Osteoblast (primary cell): ENCODE results near the gene DPP9. TPM values are rescaled to one million over a fixed set of nuclear protein-coding genes. Genes with fewer than 3 reads are reported as not detected.

Experiments
- DNase-seq: peaks from one replicate; pipeline ENCODE4 v3.0.0; 2011; ENCODE audit warnings: low spot score, mixed read lengths; ENCODE audit not compliant: insufficient read length; ENCODE audit errors: missing footprints
- H2AFZ ChIP-seq: 2 replicates; pipeline ENCODE4 v1.6.0; 2011; ENCODE audit warnings: mild to moderate bottlenecking, low read length
- H3K27ac ChIP-seq: 2 replicates; pipeline ENCODE4 v1.5.1; 2011; ENCODE audit warnings: mild to moderate bottlenecking, low read depth, low read length, moderate library complexity
- H3K27me3 ChIP-seq: 2 replicates; pipeline ENCODE4 v1.6.0; 2012; ENCODE audit warnings: mild to moderate bottlenecking, control low read depth, inconsistent platforms, low read length, moderate library complexity; ENCODE audit not compliant: insufficient read depth
- H3K36me3 ChIP-seq: 2 replicates; pipeline ENCODE4 v1.5.1; 2011; ENCODE audit warnings: mild to moderate bottlenecking, low read length, control low read depth, moderate library complexity; ENCODE audit not compliant: insufficient read depth
- H3K4me1 ChIP-seq: 2 replicates; pipeline ENCODE4 v1.5.1; 2011; ENCODE audit warnings: mild to moderate bottlenecking, low read length, control low read depth, moderate library complexity; ENCODE audit not compliant: insufficient read depth
- H3K4me2 ChIP-seq: 2 replicates; pipeline ENCODE4 v1.6.0; 2011; ENCODE audit warnings: mild to moderate bottlenecking, low read length; ENCODE audit not compliant: insufficient read depth
- H3K4me3 ChIP-seq: fragments of 200-600 bp; sonication (generic); 3 replicates; pipeline ENCODE4 v1.5.1; 2012; ENCODE audit warnings: mild to moderate bottlenecking, low read length, inconsistent platforms; ENCODE audit not compliant: insufficient read depth
- H3K79me2 ChIP-seq: 2 replicates; pipeline ENCODE4 v1.6.0; 2012; ENCODE audit warnings: mild to moderate bottlenecking, low read length, control low read depth, inconsistent platforms; ENCODE audit not compliant: insufficient read depth
- H3K9me3 ChIP-seq: 2 replicates; pipeline ENCODE4 v1.5.1; 2011; ENCODE audit warnings: low read depth, low read length, control low read depth
- H4K20me1 ChIP-seq: 2 replicates; pipeline ENCODE4 v1.6.0; 2012; ENCODE audit warnings: mild to moderate bottlenecking, low read length, control low read depth; ENCODE audit not compliant: insufficient read depth
- total RNA-seq: library from RNA; depleted of rRNA; stranded (reverse); fragments of >200 nt; gene quantifications from 2 replicates; pipeline ENCODE4 v1.2.3, GENCODE V29; 2012
- TF ChIP-seq, protein P1 (sequence below): IDR thresholded peaks from 2 replicates; pipeline ENCODE4 v1.5.1; 2011; ENCODE audit warnings: mild to moderate bottlenecking, low read depth, low read length, moderate library complexity; ENCODE audit errors: extremely low read depth

Gene DPP9
- total RNA-seq, 1 donor, result 30.4 TPM

DNA sequence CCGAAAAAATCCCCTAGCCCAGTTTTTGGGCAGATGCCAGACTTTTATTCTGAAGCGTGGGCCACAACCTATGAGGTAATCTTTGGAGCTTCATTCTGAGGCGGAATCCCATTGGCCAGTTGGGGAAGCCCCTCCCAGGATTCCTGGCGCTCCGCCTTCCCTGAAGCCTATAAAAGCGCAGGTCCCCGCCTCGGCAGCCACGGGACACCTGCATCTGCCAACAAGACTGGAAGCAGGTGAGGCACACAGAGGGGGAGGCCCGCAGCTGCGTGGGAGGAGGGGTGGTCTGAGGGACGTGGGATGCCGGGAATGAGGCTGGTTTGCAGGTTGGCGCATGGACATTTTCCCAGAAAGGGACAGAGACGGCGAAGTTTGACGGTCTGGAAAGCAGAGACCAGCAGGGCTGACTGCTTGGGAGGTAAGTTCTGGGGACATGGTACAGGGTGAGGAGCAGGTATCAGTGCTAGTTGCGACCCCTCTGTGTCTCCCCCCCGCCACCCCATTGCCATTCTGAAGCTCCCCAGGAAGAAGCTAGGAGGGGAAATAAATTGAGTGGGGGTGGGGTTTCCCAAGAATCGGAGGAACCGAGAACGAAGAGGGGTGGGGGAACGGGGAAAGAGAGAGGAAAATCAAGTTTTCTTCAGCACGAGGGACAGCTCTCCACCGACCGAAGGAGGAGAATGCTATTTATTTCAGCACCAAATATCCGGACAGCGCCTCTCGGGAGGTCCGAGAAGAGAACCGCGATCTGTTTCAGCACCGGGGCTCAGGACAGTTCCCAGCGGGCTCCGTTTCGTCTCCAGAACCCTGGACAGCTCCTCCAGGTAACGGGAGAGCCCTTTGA, 45.5 kb upstream of the DPP9 start:
- Histone ChIP-seq H4K20me1 (peaks cover 4% of the 10 kb centered on the region), H2AFZ (no peak overlapping the region), H3K9me3 (no peaks in the 10 kb centered on the region), H3K27me3 (no peaks in the 10 kb centered on the region), H3K4me3 (no peak overlapping the region), H3K27ac (no peak overlapping the region), H3K79me2 (no peaks in the 10 kb centered on the region), H3K4me1 (no peaks in the 10 kb centered on the region), H3K36me3 (no peaks in the 10 kb centered on the region), H3K4me2 (no peak overlapping the region)
- DNase-seq, result peak; percentile 95
- TF ChIP-seq, protein P1, sequence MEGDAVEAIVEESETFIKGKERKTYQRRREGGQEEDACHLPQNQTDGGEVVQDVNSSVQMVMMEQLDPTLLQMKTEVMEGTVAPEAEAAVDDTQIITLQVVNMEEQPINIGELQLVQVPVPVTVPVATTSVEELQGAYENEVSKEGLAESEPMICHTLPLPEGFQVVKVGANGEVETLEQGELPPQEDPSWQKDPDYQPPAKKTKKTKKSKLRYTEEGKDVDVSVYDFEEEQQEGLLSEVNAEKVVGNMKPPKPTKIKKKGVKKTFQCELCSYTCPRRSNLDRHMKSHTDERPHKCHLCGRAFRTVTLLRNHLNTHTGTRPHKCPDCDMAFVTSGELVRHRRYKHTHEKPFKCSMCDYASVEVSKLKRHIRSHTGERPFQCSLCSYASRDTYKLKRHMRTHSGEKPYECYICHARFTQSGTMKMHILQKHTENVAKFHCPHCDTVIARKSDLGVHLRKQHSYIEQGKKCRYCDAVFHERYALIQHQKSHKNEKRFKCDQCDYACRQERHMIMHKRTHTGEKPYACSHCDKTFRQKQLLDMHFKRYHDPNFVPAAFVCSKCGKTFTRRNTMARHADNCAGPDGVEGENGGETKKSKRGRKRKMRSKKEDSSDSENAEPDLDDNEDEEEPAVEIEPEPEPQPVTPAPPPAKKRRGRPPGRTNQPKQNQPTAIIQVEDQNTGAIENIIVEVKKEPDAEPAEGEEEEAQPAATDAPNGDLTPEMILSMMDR, result no peak

DNA sequence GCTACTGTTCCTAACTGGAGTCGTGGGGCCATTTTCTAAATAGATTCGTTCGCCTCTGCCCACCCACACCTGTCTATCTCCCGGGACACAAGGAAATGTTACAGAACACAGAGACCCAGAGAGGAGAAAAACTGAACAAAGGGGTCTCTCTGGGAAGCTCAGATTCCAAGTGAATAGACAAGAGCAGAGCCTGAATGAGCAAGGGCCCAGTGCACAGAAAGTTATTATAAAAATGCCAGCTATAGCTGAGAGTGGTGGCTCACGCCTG, 40.7 kb upstream of the DPP9 start:
- H3K79me2 ChIP-seq, result no peaks in the 10 kb centered on the region
- no peaks in the 10 kb centered on the region for H3K9me3 ChIP-seq
- H3K27ac ChIP-seq, result no peak overlapping the region
- H3K27me3 ChIP-seq, result peaks cover 3% of the 10 kb centered on the region
- TF ChIP-seq, protein P1, result no peak
- H3K4me2 ChIP-seq, result no peak overlapping the region
- no peak for DNase-seq
- no peak overlapping the region for H2AFZ ChIP-seq
- peaks cover 4% of the 10 kb centered on the region for H3K4me1 ChIP-seq
- H4K20me1 ChIP-seq, result peaks cover 4% of the 10 kb centered on the region
- H3K36me3 ChIP-seq, result no peaks in the 10 kb centered on the region
- H3K4me3 ChIP-seq, result no peak overlapping the region

DNA sequence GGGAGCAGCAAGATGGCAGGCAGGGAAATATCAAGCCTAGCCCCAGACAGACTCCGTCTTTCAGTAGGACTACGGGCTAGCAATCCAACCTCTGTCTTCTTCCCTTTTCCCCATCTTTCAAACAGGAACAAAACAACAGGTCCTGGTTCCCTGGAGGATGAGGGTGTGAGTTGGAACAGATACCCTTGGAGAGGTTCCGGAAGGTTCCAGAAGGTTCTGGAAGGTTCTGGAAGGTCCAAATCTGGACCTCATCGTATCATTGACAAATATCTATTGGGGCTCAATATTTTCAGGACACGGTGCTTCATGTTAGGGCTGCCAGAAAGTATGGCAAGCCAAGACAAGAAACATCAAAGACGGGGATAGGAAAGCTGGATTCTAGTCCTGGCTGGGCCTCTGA, 39.4 kb upstream of the DPP9 start:
- H3K4me1 ChIP-seq, result peaks cover 4% of the 10 kb centered on the region
- TF ChIP-seq, protein P1, result no peak
- no peaks in the 10 kb centered on the region for H3K9me3 ChIP-seq
- no peak overlapping the region for H2AFZ ChIP-seq
- H3K4me2 ChIP-seq, result no peak overlapping the region
- no peak for DNase-seq
- H3K27me3 ChIP-seq, result peaks cover 3% of the 10 kb centered on the region
- no peaks in the 10 kb centered on the region for H3K79me2 ChIP-seq
- no peaks in the 10 kb centered on the region for H4K20me1 ChIP-seq
- no peak overlapping the region for H3K4me3 ChIP-seq
- no peak overlapping the region for H3K27ac ChIP-seq
- H3K36me3 ChIP-seq, result no peaks in the 10 kb centered on the region

DNA sequence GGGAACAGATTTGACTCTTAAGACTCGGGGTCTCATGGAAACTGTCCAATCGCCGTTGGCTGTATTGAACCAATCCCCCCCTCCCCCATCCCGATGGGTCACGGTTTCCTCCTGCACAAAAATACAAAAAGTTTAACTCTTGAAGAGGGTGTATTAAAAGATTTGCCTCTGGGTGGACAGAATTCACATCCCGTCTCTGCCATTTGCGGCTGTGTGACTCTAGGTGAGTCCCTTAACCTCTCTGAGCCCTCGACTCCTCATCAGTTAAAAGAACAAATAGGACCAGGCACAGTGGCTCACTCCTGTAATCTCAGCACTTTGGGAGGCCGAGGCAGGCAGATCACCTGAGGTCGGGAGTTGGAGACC, 36.6 kb upstream of the DPP9 start:
- TF ChIP-seq, protein P1, result no peak
- Histone ChIP-seq H3K36me3 (no peaks in the 10 kb centered on the region), H3K27ac (no peak overlapping the region), H4K20me1 (no peaks in the 10 kb centered on the region), H2AFZ (peak overlapping the region; percentile 47), H3K4me3 (peak overlapping the region; percentile 60), H3K9me3 (no peaks in the 10 kb centered on the region), H3K79me2 (no peaks in the 10 kb centered on the region), H3K27me3 (peaks cover 3% of the 10 kb centered on the region), H3K4me1 (peaks cover 4% of the 10 kb centered on the region), H3K4me2 (peak overlapping the region; percentile 72)
- DNase-seq, result no peak
